Panc1 (cell line): Measurements from ENCODE around the gene CARMIL1. TPM values are rescaled to one million over a fixed set of nuclear protein-coding genes. Genes with fewer than 3 reads are reported as not detected.

Source experiments
- ATAC-seq: fragments of 200-7000 bp; cut with Tn5 transposase; 2 replicates; pipeline ENCODE4 v1.9.1; 2020; ENCODE audit warnings: mild to moderate bottlenecking, moderate library complexity
- BruUV-seq: library from RNA; stranded (reverse); fragments of 400-500 nt; replicated peaks from 2 replicates; lab custom pipeline; 2021; lab: Mats Ljungman, UMichigan
- CTCF ChIA-PET: fragments of 300-600 bp; sonication (Branson Sonifier 250); formaldehyde crosslinking; loops from one replicate; lab custom pipeline; 2022; ENCODE audit warnings: antibody characterized with exemption; lab: Charles Lee
- POLR2A ChIA-PET: fragments of 300-600 bp; sonication (Branson Sonifier 250); formaldehyde crosslinking; loops from one replicate; lab custom pipeline; 2022; ENCODE audit warnings: antibody characterized with exemption; lab: Charles Lee
- DNase-seq: peaks from one replicate; pipeline ENCODE4 v3.0.0-alpha.2; 2010; ENCODE audit warnings: low read depth, low spot score
- H3K27ac ChIP-seq: 2 replicates; pipeline ENCODE4 v1.5.1; 2011; ENCODE audit warnings: mild to moderate bottlenecking, low read length, inconsistent platforms
- H3K27me3 ChIP-seq: fragments of 200-500 bp; sonication (Bioruptor generic); 2 replicates; pipeline ENCODE4 v1.6.0; 2014; ENCODE audit warnings: low read length, inconsistent platforms; ENCODE audit not compliant: control insufficient read depth, insufficient read depth
- H3K36me3 ChIP-seq: fragments of 200-500 bp; sonication (Bioruptor generic); 2 replicates; pipeline ENCODE4 v1.5.1; 2014; ENCODE audit warnings: inconsistent platforms, mild to moderate bottlenecking, low read length, moderate library complexity; ENCODE audit not compliant: control insufficient read depth, insufficient read depth
- H3K4me1 ChIP-seq: 2 replicates; pipeline ENCODE4 v1.5.1; 2011; ENCODE audit warnings: inconsistent platforms, mild to moderate bottlenecking, low read length, moderate library complexity; ENCODE audit not compliant: control insufficient read depth, insufficient read depth
- H3K4me3 ChIP-seq, 2 experiments: 2 replicates each; pipeline ENCODE4 v1.5.1; 2011 to 2012; ENCODE audit warnings: low read depth in 2 of 2, low read length in 2 of 2, mild to moderate bottlenecking in 2 of 2, inconsistent platforms in 1 of 2, moderate library complexity in 1 of 2
- H3K9me3 ChIP-seq: fragments of 200-500 bp; sonication (Bioruptor generic); 2 replicates; pipeline ENCODE4 v1.5.1; 2014; ENCODE audit warnings: low read depth, mild to moderate bottlenecking, inconsistent platforms, low read length, moderate library complexity; ENCODE audit not compliant: control insufficient read depth, insufficient read depth
- POLR2AphosphoS5 ChIP-seq: IDR thresholded peaks from 2 replicates; pipeline ENCODE4 v1.6.1; 2012; ENCODE audit warnings: mild to moderate bottlenecking, low read depth, low read length, moderate library complexity
- SIN3A ChIP-seq: IDR thresholded peaks from 2 replicates; pipeline ENCODE4 v1.6.1; 2012; ENCODE audit warnings: low read depth, mild to moderate bottlenecking, low read length, moderate library complexity, borderline replicate concordance; ENCODE audit not compliant: insufficient read depth
- TCF7L2 ChIP-seq: IDR thresholded peaks from 2 replicates; pipeline ENCODE4 v1.6.1; 2011; ENCODE audit warnings: mild to moderate bottlenecking, low read depth, low read length, inconsistent platforms
- in situ Hi-C: cut with HindIII; loops from 2 replicates; pipeline ENCODE4 v1.10.0; 2016; ENCODE audit warnings: low sequenced_read_pairs, low pct_unique_long_range_greater_than_20kb
- intact Hi-C: fragments of 100-400 bp; cut with micrococcal nuclease; formaldehyde crosslinking; loops from one replicate; pipeline ENCODE4 v1.10.0; 2022; ENCODE audit not compliant: unreplicated experiment
- total RNA-seq: library from RNA; stranded (reverse); gene quantifications from one replicate; pipeline ENCODE4 v1.2.1, GENCODE V29; 2021; ENCODE audit not compliant: unreplicated experiment
- TF ChIP-seq, protein P1 (sequence below), 2 experiments: IDR thresholded peaks; 2 replicates each; pipeline ENCODE4 v1.6.1; 2011 to 2012; ENCODE audit warnings: low read depth in 2 of 2, control low read depth in 1 of 2, low read length in 1 of 2, mild to moderate bottlenecking in 1 of 2, moderate library complexity in 1 of 2; ENCODE audit not compliant: insufficient read depth in 1 of 2
- TF ChIP-seq, protein P2 (sequence below): fragments of 450-650 bp; IDR thresholded peaks from 2 replicates; pipeline ENCODE4 v1.5.1; 2017; ENCODE audit warnings: mild to moderate bottlenecking

The CARMIL1 gene
- total RNA-seq, 1 experiment from 2014 or later, result 4.0 TPM

DNA sequence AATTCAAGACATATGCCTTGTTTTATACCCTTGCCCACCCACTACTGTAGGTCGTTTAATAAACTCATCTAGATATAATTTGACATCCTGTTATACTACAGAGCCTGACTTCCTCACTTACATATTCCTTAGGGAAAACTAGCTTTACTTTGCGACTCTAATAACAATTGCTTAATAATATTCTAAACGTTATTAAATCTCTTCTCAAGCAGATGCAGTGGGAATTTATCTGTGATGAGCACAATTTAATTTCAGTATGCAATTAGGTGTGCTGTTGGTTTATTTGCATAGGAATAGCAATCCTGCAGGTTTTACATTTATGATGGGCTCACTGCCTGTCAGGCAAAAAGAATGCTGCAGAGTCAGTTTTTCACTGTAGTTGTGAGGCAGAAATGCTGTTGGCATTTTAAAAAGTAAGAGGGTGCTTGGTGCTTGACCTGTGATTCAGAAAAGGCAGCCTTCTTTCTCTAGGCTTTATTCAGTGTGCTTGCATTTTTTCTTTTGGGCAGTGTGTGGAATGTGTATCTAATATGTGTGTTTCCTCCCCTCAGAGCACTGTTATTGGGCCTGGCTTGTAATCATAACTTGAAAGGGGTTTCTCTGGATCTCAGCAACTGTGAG is 220.6 kb downstream of the CARMIL1 start:
- in situ Hi-C loops, result no loop called here
- Histone ChIP-seq H3K27ac (no peak overlapping the region), H3K4me1 (no peaks in the 10 kb centered on the region), H3K27me3 (no peaks in the 10 kb centered on the region), H3K4me3 (no peak overlapping the region), H3K36me3 (no peaks in the 10 kb centered on the region; the same call in 1 of the 2 replicates), H3K9me3 (no peaks in the 10 kb centered on the region)
- intact Hi-C loops, result no loop called here
- ATAC-seq (no peak), DNase-seq (no peak)
- CTCF ChIA-PET, result no interaction called here
- no TSS peak for BruUV-seq
- TF ChIP-seq TCF7L2, result no peak
- POLR2A ChIA-PET, result no interaction called here

DNA sequence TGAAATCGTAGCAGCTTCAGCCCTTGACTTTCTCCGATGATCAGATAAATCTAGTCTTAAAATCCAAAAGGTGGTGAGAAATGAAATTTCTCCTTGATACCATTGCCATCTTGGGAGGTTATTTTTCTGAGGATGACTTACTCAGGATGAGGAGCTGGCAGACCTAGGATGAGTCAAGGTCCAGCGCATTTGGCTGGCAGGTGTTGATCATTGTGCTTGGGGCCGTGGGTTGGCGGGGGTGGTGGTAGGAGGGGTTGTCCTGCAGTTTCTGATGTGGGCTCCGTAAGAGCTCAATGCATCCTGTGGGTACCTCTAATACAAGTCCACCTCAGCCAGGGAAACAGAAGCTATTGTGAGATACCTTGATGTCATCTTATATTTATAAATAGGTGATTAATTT is 224.5 kb downstream of the CARMIL1 start:
- Histone ChIP-seq H3K27ac (no peak overlapping the region), H3K27me3 (no peaks in the 10 kb centered on the region), H3K4me1 (no peaks in the 10 kb centered on the region), H3K9me3 (no peaks in the 10 kb centered on the region), H3K4me3 (no peak overlapping the region), H3K36me3 (no peaks in the 10 kb centered on the region)
- intact Hi-C loops (no loop called here), in situ Hi-C loops (no loop called here)
- no peak for DNase-seq
- no peak for ATAC-seq
- BruUV-seq, result no TSS peak
- CTCF ChIA-PET, result interaction anchor here (0.6 kb wide), 1 partner anchor 648 kb away, joined by 3 read pairs; no protein-coding TSS in a partner anchor
- TF ChIP-seq, protein P1, sequence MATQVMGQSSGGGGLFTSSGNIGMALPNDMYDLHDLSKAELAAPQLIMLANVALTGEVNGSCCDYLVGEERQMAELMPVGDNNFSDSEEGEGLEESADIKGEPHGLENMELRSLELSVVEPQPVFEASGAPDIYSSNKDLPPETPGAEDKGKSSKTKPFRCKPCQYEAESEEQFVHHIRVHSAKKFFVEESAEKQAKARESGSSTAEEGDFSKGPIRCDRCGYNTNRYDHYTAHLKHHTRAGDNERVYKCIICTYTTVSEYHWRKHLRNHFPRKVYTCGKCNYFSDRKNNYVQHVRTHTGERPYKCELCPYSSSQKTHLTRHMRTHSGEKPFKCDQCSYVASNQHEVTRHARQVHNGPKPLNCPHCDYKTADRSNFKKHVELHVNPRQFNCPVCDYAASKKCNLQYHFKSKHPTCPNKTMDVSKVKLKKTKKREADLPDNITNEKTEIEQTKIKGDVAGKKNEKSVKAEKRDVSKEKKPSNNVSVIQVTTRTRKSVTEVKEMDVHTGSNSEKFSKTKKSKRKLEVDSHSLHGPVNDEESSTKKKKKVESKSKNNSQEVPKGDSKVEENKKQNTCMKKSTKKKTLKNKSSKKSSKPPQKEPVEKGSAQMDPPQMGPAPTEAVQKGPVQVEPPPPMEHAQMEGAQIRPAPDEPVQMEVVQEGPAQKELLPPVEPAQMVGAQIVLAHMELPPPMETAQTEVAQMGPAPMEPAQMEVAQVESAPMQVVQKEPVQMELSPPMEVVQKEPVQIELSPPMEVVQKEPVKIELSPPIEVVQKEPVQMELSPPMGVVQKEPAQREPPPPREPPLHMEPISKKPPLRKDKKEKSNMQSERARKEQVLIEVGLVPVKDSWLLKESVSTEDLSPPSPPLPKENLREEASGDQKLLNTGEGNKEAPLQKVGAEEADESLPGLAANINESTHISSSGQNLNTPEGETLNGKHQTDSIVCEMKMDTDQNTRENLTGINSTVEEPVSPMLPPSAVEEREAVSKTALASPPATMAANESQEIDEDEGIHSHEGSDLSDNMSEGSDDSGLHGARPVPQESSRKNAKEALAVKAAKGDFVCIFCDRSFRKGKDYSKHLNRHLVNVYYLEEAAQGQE (IDR thresholded peaks at IDR 0.05; ENCODE audit: insufficient read depth in 1 of 2, low read depth in 2 of 2, low read length in 1 of 2), result no peak
- TF ChIP-seq, protein P2, sequence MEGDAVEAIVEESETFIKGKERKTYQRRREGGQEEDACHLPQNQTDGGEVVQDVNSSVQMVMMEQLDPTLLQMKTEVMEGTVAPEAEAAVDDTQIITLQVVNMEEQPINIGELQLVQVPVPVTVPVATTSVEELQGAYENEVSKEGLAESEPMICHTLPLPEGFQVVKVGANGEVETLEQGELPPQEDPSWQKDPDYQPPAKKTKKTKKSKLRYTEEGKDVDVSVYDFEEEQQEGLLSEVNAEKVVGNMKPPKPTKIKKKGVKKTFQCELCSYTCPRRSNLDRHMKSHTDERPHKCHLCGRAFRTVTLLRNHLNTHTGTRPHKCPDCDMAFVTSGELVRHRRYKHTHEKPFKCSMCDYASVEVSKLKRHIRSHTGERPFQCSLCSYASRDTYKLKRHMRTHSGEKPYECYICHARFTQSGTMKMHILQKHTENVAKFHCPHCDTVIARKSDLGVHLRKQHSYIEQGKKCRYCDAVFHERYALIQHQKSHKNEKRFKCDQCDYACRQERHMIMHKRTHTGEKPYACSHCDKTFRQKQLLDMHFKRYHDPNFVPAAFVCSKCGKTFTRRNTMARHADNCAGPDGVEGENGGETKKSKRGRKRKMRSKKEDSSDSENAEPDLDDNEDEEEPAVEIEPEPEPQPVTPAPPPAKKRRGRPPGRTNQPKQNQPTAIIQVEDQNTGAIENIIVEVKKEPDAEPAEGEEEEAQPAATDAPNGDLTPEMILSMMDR, result no peak
- TF ChIP-seq TCF7L2, result no peak
- TF ChIP-seq POLR2AphosphoS5, result no peak
- no peak for TF ChIP-seq SIN3A
- POLR2A ChIA-PET, result no interaction called here

DNA sequence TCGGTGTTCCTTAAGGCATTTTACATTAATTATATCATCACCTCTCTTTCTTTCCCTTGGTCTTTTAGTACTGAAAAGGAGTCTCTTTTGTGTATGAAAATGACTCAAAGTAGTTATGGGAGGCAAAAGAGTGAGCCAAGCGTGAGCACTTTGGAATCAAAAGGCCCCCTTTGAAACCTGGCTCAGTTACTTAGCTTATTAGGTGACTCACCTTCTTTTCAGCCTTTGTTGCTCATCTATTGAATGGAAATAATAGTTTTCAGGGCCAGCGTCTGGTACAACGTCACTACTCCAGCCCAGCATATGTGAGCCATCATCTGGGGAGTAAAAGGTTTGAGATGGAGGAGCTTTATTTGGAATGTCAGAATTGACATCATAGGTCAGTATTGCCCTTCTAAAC is 225.5 kb downstream of the CARMIL1 start:
- in situ Hi-C loops (no loop called here), intact Hi-C loops (no loop called here)
- no peak for ATAC-seq
- Histone ChIP-seq H3K27me3 (no peaks in the 10 kb centered on the region), H3K36me3 (no peaks in the 10 kb centered on the region), H3K27ac (no peak overlapping the region), H3K9me3 (no peaks in the 10 kb centered on the region), H3K4me3 (no peak overlapping the region), H3K4me1 (no peaks in the 10 kb centered on the region)
- TF ChIP-seq POLR2AphosphoS5 (no peak), SIN3A (no peak), TCF7L2 (no peak)
- TF ChIP-seq, protein P1 (IDR thresholded peaks at IDR 0.05; ENCODE audit: insufficient read depth in 1 of 2, low read depth in 2 of 2, low read length in 1 of 2), result no peak
- TF ChIP-seq, protein P2, result no peak
- POLR2A ChIA-PET, result no interaction called here
- DNase-seq, result no peak
- no TSS peak for BruUV-seq
- CTCF ChIA-PET, result no interaction called here
